HepG2 (cell line): ENCODE data around the gene HRH3. TPM values are rescaled to one million over a fixed set of nuclear protein-coding genes. Genes with fewer than 3 reads are reported as not detected.

ENCODE experiments used
- ATM ChIP-seq: fragments of 450-650 bp; IDR thresholded peaks from 2 replicates; pipeline ENCODE4 v1.7.1; 2017; ENCODE audit warnings: mild to moderate bottlenecking, borderline replicate concordance
- MLLT10 ChIP-seq: sonication (generic); formaldehyde crosslinking; IDR thresholded peaks from 2 replicates; pipeline ENCODE4 v1.4.0; 2020; ENCODE audit warnings: missing genetic modification reagents
- NCOA2 ChIP-seq: sonication (generic); formaldehyde crosslinking; IDR thresholded peaks from 2 replicates; pipeline ENCODE4 v1.8.0; 2022; ENCODE audit warnings: inconsistent platforms
- RAD21 ChIP-seq: fragments of 450-650 bp; formaldehyde crosslinking; IDR thresholded peaks from 2 replicates; pipeline ENCODE4 v1.5.0; 2020; ENCODE audit warnings: mild to moderate bottlenecking
- RELA ChIP-seq: sonication (generic); formaldehyde crosslinking; IDR thresholded peaks from 2 replicates; pipeline ENCODE4 v1.4.0; 2020; ENCODE audit warnings: missing genetic modification reagents
- SPEN ChIP-seq: sonication (generic); formaldehyde crosslinking; IDR thresholded peaks from 2 replicates; pipeline ENCODE4 v1.5.1; 2020; ENCODE audit warnings: low read depth, mild to moderate bottlenecking, missing genetic modification reagents
- TMF1 ChIP-seq: sonication (generic); formaldehyde crosslinking; IDR thresholded peaks from 2 replicates; pipeline ENCODE4 v1.8.1; 2022; ENCODE audit warnings: low read depth, missing genetic modification reagents
- ZHX2 ChIP-seq, 2 experiments: sonication (generic) in 1 of 2; formaldehyde crosslinking in 1 of 2; IDR thresholded peaks; 2 replicates each; pipeline versions ENCODE4 v1.6.1 to v1.9.0; 2014 to 2022; ENCODE audit warnings: antibody characterized with exemption in 1 of 2, borderline replicate concordance in 1 of 2, inconsistent platforms in 1 of 2, low read depth in 1 of 2, missing genetic modification reagents in 1 of 2
- ZNF430 ChIP-seq: sonication (generic); formaldehyde crosslinking; IDR thresholded peaks from 2 replicates; pipeline ENCODE4 v1.9.0; 2021; ENCODE audit warnings: mild to moderate bottlenecking, missing genetic modification reagents
- ZNF543 ChIP-seq: sonication (generic); formaldehyde crosslinking; IDR thresholded peaks from 2 replicates; pipeline ENCODE4 v1.4.0; 2020; ENCODE audit warnings: mild to moderate bottlenecking, missing genetic modification reagents
- ZNF609 ChIP-seq: sonication (generic); formaldehyde crosslinking; IDR thresholded peaks from 2 replicates; pipeline ENCODE4 v1.4.0; 2020; ENCODE audit warnings: mild to moderate bottlenecking, missing genetic modification reagents, borderline replicate concordance
- ZNF720 ChIP-seq: sonication (generic); formaldehyde crosslinking; IDR thresholded peaks from 2 replicates; pipeline ENCODE4 v1.4.0; 2020; ENCODE audit warnings: missing genetic modification reagents
- ZNF740 ChIP-seq: sonication (generic); formaldehyde crosslinking; IDR thresholded peaks from 2 replicates; pipeline ENCODE4 v1.4.0; 2020; ENCODE audit warnings: missing genetic modification reagents
- ZNF841 ChIP-seq: sonication (generic); formaldehyde crosslinking; IDR thresholded peaks from 2 replicates; pipeline ENCODE4 v1.8.1; 2023; ENCODE audit warnings: missing genetic modification reagents, borderline replicate concordance
- ZNF879 ChIP-seq: sonication (generic); formaldehyde crosslinking; IDR thresholded peaks from 2 replicates; pipeline ENCODE4 v1.8.1; 2023; ENCODE audit warnings: missing genetic modification reagents
- polyA plus RNA-seq, 8 experiments: library from polyadenylated mRNA; depleted of rRNA in 3 of 8; stranded (reverse) in 7 of 8; unstranded in 1 of 8; fragments of >200 nt; fragmentation: Illumina TruSeq in 4 of 8; extraction: Trizol in 4 of 8; gene quantifications; 2 replicates each; pipeline versions ENCODE4 v1.2.1 to v1.2.3, GENCODE V29; 2011 to 2016; ENCODE audit warnings: low read depth in 4 of 8, missing spikeins in 1 of 8, mixed read lengths in 1 of 8; ENCODE audit not compliant: insufficient read depth in 1 of 8
- total RNA-seq, 5 experiments: library from RNA; depleted of rRNA; stranded (reverse); fragments of >200 nt; fragmentation: Illumina TruSeq; extraction: Trizol; gene quantifications; 2 replicates each; pipeline ENCODE4 v1.2.3, GENCODE V29; 2016; ENCODE audit warnings: low read depth in 1 of 5
- TF ChIP-seq, protein P1 (sequence below): sonication (generic); formaldehyde crosslinking; IDR thresholded peaks from 2 replicates; pipeline ENCODE4 v1.4.0; 2020; ENCODE audit warnings: mild to moderate bottlenecking, missing genetic modification reagents

The HRH3 gene
- total and polyA plus RNA-seq, 2 of the 13 experiments (the other 11 are each of a cell fraction or from before 2014, with no cell fraction given) = 0.18 TPM; not detected in 1

GRCh38 chr20:62217913-62218773 lies 1.9 kb downstream of the HRH3 start (continued):
- no peak for TF ChIP-seq ZNF841 (CRISPR knock-in tag)
- TF ChIP-seq ZNF740 (CRISPR knock-in tag) = no peak
- TF ChIP-seq TMF1 (CRISPR knock-in tag) = no peak
- no peak for TF ChIP-seq ZNF720 (CRISPR knock-in tag)
- no peak for TF ChIP-seq ZHX2 (IDR thresholded peaks at IDR 0.05; ENCODE audit: low read depth)
- no peak for TF ChIP-seq ZHX2 (CRISPR knock-in tag; IDR thresholded peaks at IDR 0.05; ENCODE audit: borderline replicate concordance)
- TF ChIP-seq SPEN (CRISPR knock-in tag) = no peak
- TF ChIP-seq ZNF430 = no peak
- no peak for TF ChIP-seq ZNF879 (CRISPR knock-in tag)
- no peak for TF ChIP-seq RAD21 (CRISPR knock-in tag)
- no peak for TF ChIP-seq NCOA2 (CRISPR knock-in tag)
- TF ChIP-seq, protein P1, sequence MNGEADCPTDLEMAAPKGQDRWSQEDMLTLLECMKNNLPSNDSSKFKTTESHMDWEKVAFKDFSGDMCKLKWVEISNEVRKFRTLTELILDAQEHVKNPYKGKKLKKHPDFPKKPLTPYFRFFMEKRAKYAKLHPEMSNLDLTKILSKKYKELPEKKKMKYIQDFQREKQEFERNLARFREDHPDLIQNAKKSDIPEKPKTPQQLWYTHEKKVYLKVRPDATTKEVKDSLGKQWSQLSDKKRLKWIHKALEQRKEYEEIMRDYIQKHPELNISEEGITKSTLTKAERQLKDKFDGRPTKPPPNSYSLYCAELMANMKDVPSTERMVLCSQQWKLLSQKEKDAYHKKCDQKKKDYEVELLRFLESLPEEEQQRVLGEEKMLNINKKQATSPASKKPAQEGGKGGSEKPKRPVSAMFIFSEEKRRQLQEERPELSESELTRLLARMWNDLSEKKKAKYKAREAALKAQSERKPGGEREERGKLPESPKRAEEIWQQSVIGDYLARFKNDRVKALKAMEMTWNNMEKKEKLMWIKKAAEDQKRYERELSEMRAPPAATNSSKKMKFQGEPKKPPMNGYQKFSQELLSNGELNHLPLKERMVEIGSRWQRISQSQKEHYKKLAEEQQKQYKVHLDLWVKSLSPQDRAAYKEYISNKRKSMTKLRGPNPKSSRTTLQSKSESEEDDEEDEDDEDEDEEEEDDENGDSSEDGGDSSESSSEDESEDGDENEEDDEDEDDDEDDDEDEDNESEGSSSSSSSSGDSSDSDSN (CRISPR knock-in tag) = no peak
- no peak for TF ChIP-seq RELA
- TF ChIP-seq ZNF609 = no peak
- no peak for TF ChIP-seq ZNF543
- no peak for TF ChIP-seq ATM
- TF ChIP-seq MLLT10 = no peak
